ENCODE measurements around the gene ST6GALNAC2.
"Not testable (repeated sequence)": the region's sequence is repeated elsewhere in the genome, so short reads cannot be mapped to it uniquely, and the experiment has no call there.

ST6GALNAC2 gene

DNA sequence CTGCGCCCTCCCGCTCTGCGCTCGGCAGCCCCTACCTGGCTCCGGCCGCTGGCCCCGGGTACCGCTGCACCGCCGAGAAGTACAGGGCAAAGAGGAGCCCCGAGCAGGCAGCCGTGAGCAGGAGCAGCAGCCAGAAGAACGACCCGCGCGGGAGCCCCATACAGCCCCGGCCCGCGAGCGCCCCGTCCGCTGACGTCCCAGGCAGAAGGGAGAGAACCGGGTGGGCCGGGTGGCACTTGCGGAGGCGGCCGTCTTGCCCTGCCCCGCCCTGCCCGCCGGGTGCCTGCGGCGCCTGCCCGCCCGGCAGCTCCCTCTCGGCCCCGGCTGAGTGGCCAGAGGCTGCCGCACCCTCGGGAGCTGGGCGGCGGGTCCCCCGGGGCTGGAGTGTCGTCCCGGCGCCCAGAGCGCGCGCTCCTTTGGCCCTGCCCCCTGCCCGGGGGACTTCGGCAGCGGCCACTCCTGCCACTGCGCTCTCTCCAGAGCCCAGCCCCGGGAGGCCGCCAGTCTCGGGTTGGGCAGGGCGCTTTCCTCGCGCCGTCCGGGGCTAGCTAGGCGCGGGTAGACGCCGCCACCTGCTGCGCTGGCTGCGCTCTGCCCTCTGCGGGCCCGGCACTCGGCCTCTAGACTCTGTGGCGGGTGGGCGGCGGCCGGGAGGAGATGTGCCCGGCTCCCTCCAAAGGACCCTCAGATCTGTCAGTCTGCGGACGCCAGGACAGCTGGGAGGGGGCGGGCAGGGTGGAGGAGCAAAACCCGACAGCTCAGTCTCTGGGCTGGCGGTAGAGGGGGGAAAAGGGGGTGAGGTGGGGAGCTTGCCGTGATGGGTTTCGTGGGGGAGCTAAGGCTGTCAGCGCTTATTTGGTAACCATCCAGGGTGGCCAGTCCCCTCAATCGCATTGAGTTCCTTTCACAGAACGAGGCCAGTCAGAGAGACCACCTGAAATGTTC lies at the start of gene ST6GALNAC2:
Gene ST6GALNAC2, minus strand, starts transcription at position 212 of the 945 bp plus-strand sequence. Its CDS starts 52 bp downstream, at position 160.
- peak within 1 kb of the TSS; percentile 77 for H3K27ac Mint-ChIP-seq
- peak within 1 kb of the TSS; percentile 88 for H3K4me3 Mint-ChIP-seq
- no peaks in the 10 kb centered on the region for H3K9me3 Mint-ChIP-seq
- peaks cover 28% of the 10 kb centered on the region for H3K4me1 Mint-ChIP-seq (ENCODE audit: low read depth)
- intact Hi-C loops (cut with micrococcal nuclease): loop anchor here (5.0 kb wide), 1 partner anchor 36 kb away; no protein-coding TSS in a partner anchor
- H3K27me3 Mint-ChIP-seq: peaks cover 63% of the 10 kb centered on the region
- H3K36me3 Mint-ChIP-seq (ENCODE audit: low read depth): no peaks in the 10 kb centered on the region

DNA sequence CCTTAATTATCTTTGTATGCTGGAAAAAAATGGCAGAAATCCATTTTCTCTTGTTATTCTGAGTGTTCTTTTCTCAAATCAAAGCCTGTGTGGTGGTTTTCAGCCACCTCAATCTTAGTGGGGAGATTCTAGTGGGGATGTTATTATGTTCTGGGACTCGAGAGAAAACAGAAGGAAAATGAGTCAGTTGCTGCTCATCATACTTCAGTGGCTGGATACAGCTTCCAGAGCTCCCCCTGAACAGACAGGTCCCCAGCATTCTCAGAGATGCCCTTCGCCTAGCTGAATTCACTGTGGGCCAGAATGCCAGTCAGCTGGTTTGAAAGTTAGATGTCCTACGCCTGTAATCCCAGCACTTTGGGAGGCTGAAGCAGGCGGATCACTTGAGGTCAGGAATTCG lies 49.4 kb upstream of the ST6GALNAC2 start:
- Mint-ChIP-seq H3K27ac (no peak overlapping the region), H3K27me3 (peaks cover 12% of the 10 kb centered on the region), H3K4me3 (no peak overlapping the region), H3K9me3 (no peaks in the 10 kb centered on the region), H3K36me3 (ENCODE audit: low read depth) (no peaks in the 10 kb centered on the region), H3K4me1 (ENCODE audit: low read depth) (no peaks in the 10 kb centered on the region)
- intact Hi-C loops (cut with micrococcal nuclease): no loop called here

DNA sequence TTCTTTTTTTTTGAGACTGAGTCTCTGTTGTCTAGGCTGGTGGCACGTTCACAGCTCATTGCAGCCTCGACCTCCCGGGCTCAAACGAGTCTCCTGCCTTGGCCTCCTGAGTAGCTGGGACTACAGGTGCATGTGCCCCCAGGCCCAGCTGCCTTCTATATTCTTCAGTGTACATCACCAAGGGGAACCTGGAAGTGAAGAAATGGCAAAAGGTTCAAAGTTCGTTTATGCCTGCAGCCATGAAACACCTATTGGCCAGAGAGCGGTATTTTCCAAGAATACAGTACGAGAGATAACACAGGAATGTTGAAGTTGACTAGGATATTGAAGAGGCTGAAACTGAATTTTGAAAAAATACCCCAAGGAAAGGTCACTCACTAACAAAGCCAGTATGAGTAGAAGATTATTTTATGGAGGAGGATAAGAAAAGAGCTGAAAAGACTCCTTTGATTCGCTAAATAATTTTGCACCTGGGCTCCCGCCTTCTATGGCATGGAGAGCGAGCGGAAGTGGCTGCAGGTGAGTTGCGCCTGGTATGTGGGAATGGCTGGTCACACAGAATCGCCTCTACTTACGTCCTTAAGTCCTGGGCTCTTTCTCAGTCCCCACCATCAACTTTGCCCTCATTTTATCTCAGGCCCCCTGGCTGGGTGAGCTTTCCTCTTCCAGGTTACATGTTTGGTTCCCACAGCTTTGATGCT lies 48.1 kb upstream of the ST6GALNAC2 start:
- no peaks in the 10 kb centered on the region for H3K36me3 Mint-ChIP-seq (ENCODE audit: low read depth)
- peaks cover 12% of the 10 kb centered on the region for H3K27me3 Mint-ChIP-seq
- H3K27ac Mint-ChIP-seq: no peak overlapping the region
- H3K9me3 Mint-ChIP-seq: no peaks in the 10 kb centered on the region
- H3K4me3 Mint-ChIP-seq: no peak overlapping the region
- intact Hi-C loops (cut with micrococcal nuclease): no loop called here
- no peaks in the 10 kb centered on the region for H3K4me1 Mint-ChIP-seq (ENCODE audit: low read depth)

DNA sequence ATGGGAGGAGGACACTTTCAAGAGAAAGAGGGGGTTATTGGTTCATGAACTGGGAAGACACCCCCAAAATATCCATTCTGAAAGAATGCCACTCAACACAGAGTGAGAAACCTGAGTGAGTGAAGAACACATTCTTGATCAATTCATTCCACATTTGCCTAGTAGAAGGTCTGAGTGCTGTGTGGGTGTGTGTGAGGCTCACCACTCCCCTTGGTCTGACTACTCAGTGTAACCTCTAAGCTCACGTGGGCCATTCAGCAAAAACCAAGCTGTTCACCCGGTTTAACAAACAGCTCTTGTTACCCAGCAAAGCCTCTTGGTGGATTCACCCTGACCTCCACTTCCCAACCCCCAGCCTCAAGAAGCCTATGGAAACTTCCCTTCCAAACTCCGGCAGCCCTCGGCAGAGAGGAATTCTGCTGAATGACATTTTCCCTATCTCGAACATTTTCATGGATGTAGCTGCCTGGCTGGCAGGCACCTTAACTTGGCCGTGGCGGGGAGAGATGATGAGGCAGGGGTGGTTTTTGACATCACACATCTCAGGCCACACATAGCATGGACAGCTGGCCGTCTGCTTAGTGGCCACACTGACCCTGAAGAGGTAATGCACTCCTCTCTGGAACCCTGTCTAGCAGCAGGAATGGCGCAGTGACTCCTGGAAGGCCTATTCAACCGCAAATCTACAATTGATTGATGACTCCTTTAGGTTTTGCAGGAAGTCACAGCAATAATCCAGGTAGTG lies 46.3 kb upstream of the ST6GALNAC2 start:
- H3K4me3 Mint-ChIP-seq: no peak overlapping the region
- H3K27ac Mint-ChIP-seq: no peak overlapping the region
- no peaks in the 10 kb centered on the region for H3K4me1 Mint-ChIP-seq (ENCODE audit: low read depth)
- intact Hi-C loops (cut with micrococcal nuclease): no loop called here
- H3K27me3 Mint-ChIP-seq: peaks cover 15% of the 10 kb centered on the region
- H3K36me3 Mint-ChIP-seq (ENCODE audit: low read depth): no peaks in the 10 kb centered on the region
- no peaks in the 10 kb centered on the region for H3K9me3 Mint-ChIP-seq

DNA sequence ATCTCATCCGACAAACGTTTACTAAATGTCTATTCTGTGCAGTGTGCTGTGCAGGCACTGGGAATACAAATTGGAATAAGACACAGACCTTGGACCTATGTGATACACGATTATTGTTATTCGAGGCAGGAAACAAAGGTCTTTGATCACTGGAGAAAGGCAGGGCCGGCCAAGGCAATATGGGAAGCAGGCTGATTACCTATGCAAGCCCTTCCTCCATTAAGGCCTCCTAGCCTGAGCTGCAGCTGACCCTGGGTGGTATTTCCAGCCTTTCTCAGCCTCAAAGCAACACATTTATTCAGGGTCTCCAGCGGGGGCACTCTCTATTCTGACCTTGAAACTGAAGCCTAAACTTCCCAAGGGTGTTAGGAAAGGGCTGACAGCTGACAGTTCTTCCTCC lies 44.5 kb upstream of the ST6GALNAC2 start:
- no peak overlapping the region for H3K27ac Mint-ChIP-seq
- peaks cover 11% of the 10 kb centered on the region for H3K27me3 Mint-ChIP-seq
- H3K4me1 Mint-ChIP-seq (ENCODE audit: low read depth): peaks cover 5% of the 10 kb centered on the region
- no peaks in the 10 kb centered on the region for H3K9me3 Mint-ChIP-seq
- intact Hi-C loops (cut with micrococcal nuclease): no loop called here
- H3K4me3 Mint-ChIP-seq: no peak overlapping the region
- H3K36me3 Mint-ChIP-seq (ENCODE audit: low read depth): no peaks in the 10 kb centered on the region

DNA sequence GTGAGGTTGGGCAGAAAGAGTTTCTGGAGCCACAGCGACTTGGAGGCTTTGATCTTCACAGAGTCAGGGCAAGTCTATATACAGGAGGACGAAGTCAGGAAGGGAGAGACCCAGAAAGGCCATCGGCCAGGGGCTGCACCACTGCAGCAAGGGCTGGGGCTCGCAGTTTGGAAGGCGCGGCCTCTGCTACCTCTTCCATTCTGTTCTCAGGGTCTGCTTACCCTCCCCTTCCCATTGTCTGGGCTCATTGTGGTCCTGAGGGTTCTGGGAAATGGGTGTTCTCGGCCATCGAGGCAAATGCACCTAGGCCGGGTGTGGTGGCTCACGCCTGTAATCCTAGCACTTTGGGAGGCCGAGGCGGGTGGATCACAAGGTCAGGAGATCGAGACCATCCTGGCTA lies 41.9 kb upstream of the ST6GALNAC2 start:
- intact Hi-C loops (cut with micrococcal nuclease): no loop called here
- H3K27ac Mint-ChIP-seq: no peak overlapping the region

DNA sequence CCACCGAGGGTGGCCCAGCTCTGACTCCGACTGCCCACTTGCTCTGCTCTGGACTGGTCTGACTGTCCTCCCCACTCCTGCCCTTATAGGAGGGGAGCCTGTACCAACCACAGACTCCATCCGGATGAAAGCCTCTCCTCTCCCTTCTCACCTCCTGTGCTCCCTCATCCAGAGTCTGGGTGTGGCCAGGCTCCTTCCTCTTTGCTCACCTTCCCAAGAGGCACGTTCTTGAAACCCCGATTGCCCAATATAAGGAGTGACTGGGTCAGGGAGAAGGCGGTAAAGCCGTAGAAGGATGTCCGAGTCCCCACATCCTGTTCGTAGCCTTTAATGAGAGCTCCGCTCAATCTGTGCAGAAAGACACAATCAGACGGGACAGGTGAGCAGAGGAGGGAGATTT lies 40.8 kb upstream of the ST6GALNAC2 start:
- Mint-ChIP-seq H3K27ac (no peak overlapping the region), H3K36me3 (ENCODE audit: low read depth) (no peaks in the 10 kb centered on the region), H3K27me3 (peaks cover 20% of the 10 kb centered on the region), H3K4me1 (ENCODE audit: low read depth) (peaks cover 12% of the 10 kb centered on the region), H3K4me3 (no peak overlapping the region), H3K9me3 (no peaks in the 10 kb centered on the region)
- intact Hi-C loops (cut with micrococcal nuclease): no loop called here

More for the DNA sequence above, 41.9 kb upstream of the ST6GALNAC2 start:
- Mint-ChIP-seq H3K36me3 (ENCODE audit: low read depth) (no peaks in the 10 kb centered on the region), H3K4me3 (no peak overlapping the region), H3K27me3 (peaks cover 20% of the 10 kb centered on the region), H3K9me3 (no peaks in the 10 kb centered on the region), H3K4me1 (ENCODE audit: low read depth) (peaks cover 12% of the 10 kb centered on the region)

DNA sequence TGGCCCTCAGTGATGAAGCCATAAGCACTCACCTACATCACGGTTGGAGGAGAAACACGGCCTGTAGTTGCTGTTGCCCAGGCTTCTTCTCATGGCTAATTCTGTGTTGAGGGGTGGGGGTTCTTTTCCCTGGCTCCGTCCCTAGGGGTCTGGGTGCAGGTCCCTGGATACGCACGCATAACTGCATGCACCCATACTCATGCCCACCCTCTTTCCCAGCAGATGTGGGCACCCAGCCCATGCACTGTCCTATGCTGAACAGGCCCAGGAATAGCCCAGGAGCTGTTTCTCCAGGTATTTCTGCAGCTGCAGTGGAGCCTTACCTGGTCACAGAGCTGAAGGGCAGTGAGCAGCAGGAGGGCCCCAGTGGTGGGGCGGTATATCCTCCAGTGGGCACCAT lies 39.8 kb upstream of the ST6GALNAC2 start:
- intact Hi-C loops (cut with micrococcal nuclease): no loop called here
- Mint-ChIP-seq H3K27me3 (peaks cover 20% of the 10 kb centered on the region), H3K4me1 (ENCODE audit: low read depth) (peaks cover 12% of the 10 kb centered on the region), H3K27ac (no peak overlapping the region), H3K36me3 (ENCODE audit: low read depth) (no peaks in the 10 kb centered on the region), H3K9me3 (no peaks in the 10 kb centered on the region), H3K4me3 (no peak overlapping the region)

- H3K4me3 Mint-ChIP-seq: no peak overlapping the region
- no peak overlapping the region for H3K27ac Mint-ChIP-seq
- H3K36me3 Mint-ChIP-seq (ENCODE audit: low read depth): no peaks in the 10 kb centered on the region
- H3K9me3 Mint-ChIP-seq: no peaks in the 10 kb centered on the region
- H3K4me1 Mint-ChIP-seq (ENCODE audit: low read depth): peaks cover 12% of the 10 kb centered on the region
- H3K27me3 Mint-ChIP-seq: peaks cover 23% of the 10 kb centered on the region
- intact Hi-C loops (cut with micrococcal nuclease): loop anchor here (1.0 to 5.0 kb wide), 3 partner anchors 36 to 100 kb away; partner anchors contain the start of gene ST6GALNAC2
Observed at GRCh38 chr17:76623271-76624146, 37.8 kb upstream of the ST6GALNAC2 start.

DNA sequence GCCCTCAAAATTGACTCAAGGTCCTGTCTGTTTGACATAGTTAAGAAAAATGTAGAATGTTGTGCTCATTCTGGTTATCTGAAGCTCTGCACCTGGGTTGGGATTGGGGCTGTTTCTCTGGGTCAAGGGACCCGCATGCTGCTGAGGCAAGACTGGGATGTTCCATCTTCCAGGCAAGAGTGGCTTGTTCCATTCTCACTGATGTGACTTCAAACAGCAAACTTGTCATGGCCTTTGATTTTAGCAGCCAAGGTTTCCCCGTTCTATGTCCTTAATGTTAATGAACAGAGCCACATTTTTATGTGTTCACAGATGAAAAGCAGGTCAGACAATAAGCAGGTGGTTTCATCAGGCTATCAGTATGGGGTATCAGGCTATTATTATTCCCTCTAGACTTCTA lies 32.2 kb upstream of the ST6GALNAC2 start:
- intact Hi-C loops (cut with micrococcal nuclease): no loop called here
- Mint-ChIP-seq H3K27me3 (peaks cover 10% of the 10 kb centered on the region), H3K9me3 (no peaks in the 10 kb centered on the region), H3K27ac (no peak overlapping the region), H3K4me3 (no peak overlapping the region), H3K36me3 (ENCODE audit: low read depth) (no peaks in the 10 kb centered on the region), H3K4me1 (ENCODE audit: low read depth) (no peaks in the 10 kb centered on the region)

- Mint-ChIP-seq H3K4me3 (no peak overlapping the region), H3K36me3 (ENCODE audit: low read depth) (no peaks in the 10 kb centered on the region), H3K4me1 (ENCODE audit: low read depth) (peaks cover 5% of the 10 kb centered on the region), H3K9me3 (no peaks in the 10 kb centered on the region), H3K27ac (no peak overlapping the region), H3K27me3 (peaks cover 10% of the 10 kb centered on the region)
- intact Hi-C loops (cut with micrococcal nuclease): no loop called here
Observed at GRCh38 chr17:76614912-76615617, 29.4 kb upstream of the ST6GALNAC2 start.

GRCh38 chr17:76614064-76614759 lies 28.6 kb upstream of the ST6GALNAC2 start:
- H3K9me3 Mint-ChIP-seq; intact Hi-C loops (cut with micrococcal nuclease); H3K27ac Mint-ChIP-seq; H3K27me3 Mint-ChIP-seq; H3K36me3 Mint-ChIP-seq (ENCODE audit: low read depth); H3K4me1 Mint-ChIP-seq (ENCODE audit: low read depth); H3K4me3 Mint-ChIP-seq: not testable (repeated sequence)
